BJ (cell line): ENCODE measurements around the gene CHTF18. TPM values are rescaled to one million over a fixed set of nuclear protein-coding genes. Genes with fewer than 3 reads are reported as not detected.

Source experiments
- CTCF ChIA-PET: fragments of 350-600 bp; formaldehyde crosslinking; extraction: SDS; loops from one replicate; lab custom pipeline; 2021; ENCODE audit warnings: antibody characterized with exemption, inconsistent platforms; lab: Yijun Ruan, JAX
- POLR2A ChIA-PET: fragments of 300-600 bp; sonication (Branson Sonifier 250); formaldehyde crosslinking; extraction: SDS; loops from one replicate; lab custom pipeline; 2021; ENCODE audit warnings: antibody characterized with exemption; lab: Charles Lee
- DNase-seq: peaks from one replicate; pipeline ENCODE4 v3.0.0-alpha.2; 2011; ENCODE audit warnings: low read depth
- H3K27me3 ChIP-seq: 2 replicates; pipeline ENCODE4 v1.6.0; 2011; ENCODE audit warnings: low read length; ENCODE audit not compliant: control insufficient read depth, insufficient read depth
- H3K36me3 ChIP-seq: 2 replicates; pipeline ENCODE4 v1.5.1; 2011; ENCODE audit warnings: low read length; ENCODE audit not compliant: control insufficient read depth, insufficient read depth
- H3K4me3 ChIP-seq: 2 replicates; pipeline ENCODE4 v1.5.1; 2011; ENCODE audit warnings: low read depth, mild to moderate bottlenecking, control low read depth, low read length
- polyA plus RNA-seq: library from polyadenylated mRNA; depleted of rRNA; stranded (reverse); fragments of >200 nt; gene quantifications from 2 replicates; pipeline ENCODE4 v1.2.3, GENCODE V29; 2011
- TF ChIP-seq, protein P1 (sequence below): IDR thresholded peaks from 2 replicates; pipeline ENCODE4 v1.5.1; 2011; ENCODE audit warnings: low read depth, mild to moderate bottlenecking, control low read depth, inconsistent platforms, low read length, moderate library complexity; ENCODE audit not compliant: insufficient read depth

CHTF18 gene
- polyA plus RNA-seq, 1 experiment = 6.1 TPM

DNA sequence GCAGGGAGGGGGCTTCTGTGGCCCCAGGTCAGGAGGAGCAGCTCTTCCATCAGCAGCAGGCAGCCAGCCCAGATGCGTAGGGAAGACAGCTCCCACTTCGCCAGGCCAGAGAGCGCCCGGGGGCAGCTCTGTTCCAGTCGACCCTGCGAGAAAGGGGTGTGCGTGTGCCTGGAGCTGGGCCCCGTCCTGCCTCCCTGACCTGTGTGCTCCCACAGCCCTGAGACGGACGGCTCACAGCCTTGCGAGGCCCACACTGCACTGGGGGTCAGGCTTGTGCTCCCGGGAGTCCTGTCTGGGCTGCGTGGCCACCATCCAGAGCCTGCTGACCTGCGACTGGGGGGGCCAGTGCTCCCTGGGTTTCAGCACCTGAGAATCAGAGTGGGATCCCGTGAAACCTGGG lies 28.4 kb upstream of the CHTF18 start:
- CTCF ChIA-PET = interaction anchor here (0.7 to 1.5 kb wide), 4 partner anchors 9 to 434 kb away, joined by 3 to 5 read pairs (median 4); no protein-coding TSS in a partner anchor
- TF ChIP-seq, protein P1, sequence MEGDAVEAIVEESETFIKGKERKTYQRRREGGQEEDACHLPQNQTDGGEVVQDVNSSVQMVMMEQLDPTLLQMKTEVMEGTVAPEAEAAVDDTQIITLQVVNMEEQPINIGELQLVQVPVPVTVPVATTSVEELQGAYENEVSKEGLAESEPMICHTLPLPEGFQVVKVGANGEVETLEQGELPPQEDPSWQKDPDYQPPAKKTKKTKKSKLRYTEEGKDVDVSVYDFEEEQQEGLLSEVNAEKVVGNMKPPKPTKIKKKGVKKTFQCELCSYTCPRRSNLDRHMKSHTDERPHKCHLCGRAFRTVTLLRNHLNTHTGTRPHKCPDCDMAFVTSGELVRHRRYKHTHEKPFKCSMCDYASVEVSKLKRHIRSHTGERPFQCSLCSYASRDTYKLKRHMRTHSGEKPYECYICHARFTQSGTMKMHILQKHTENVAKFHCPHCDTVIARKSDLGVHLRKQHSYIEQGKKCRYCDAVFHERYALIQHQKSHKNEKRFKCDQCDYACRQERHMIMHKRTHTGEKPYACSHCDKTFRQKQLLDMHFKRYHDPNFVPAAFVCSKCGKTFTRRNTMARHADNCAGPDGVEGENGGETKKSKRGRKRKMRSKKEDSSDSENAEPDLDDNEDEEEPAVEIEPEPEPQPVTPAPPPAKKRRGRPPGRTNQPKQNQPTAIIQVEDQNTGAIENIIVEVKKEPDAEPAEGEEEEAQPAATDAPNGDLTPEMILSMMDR = no peak
- Histone ChIP-seq H3K27me3 (no peaks in the 10 kb centered on the region), H3K4me3 (no peak overlapping the region), H3K36me3 (no peaks in the 10 kb centered on the region)
- POLR2A ChIA-PET = interaction anchor here (0.5 kb wide), 1 partner anchor 47 kb away, joined by 18 read pairs; no protein-coding TSS in a partner anchor
- no peak for DNase-seq

DNA sequence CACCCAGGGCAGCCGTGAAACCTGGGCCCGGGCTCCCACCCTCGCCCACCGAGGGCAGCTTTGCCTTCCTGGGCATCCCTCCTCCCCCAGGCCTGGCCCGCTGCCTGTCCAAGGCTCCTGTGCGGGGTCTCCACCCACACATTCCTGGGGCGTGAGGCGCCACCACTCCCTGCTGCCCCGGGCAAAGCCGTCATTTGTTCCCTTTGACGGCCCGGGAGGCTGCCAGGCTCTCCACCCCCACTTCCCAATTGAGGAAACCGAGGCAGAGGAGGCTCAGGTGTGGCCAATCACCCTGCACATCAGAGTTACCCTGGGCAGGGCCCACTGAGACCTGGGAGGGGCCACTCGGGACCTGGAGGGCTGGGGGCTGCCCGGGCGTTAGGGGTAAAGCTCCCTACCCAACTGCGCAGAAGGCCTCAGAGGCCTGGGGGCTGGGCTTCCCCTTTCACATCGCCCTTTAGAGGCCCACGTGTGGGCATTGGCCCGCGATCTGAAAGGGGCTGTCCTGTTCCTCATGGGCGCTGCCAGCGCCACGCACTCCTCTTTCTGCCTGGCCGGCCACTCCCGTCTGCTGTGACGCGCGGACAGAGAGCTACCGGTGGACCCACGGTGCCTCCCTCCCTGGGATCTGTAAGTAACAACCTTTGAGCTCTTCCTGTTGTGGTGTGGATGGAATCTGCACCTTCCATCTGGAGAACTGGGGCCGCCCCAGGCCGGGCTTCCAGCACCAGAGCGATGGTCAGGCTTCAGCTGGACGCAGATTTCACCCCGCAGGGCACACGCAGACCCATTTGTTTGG lies 27.7 kb upstream of the CHTF18 start, which contains the start of gene MSLN:
MSLN (plus strand) TSS at position 190 of the 799 bp plus-strand sequence. CDS start 1,947 bp downstream, outside the sequence.
- POLR2A ChIA-PET = interaction anchor here (0.5 kb wide), 1 partner anchor 47 kb away, joined by 18 read pairs; no protein-coding TSS in a partner anchor
- TF ChIP-seq, protein P1 = no peak
- CTCF ChIA-PET = interaction anchor here (0.7 to 1.5 kb wide), 4 partner anchors 9 to 433 kb away, joined by 3 to 5 read pairs (median 3); partner anchors contain the start of gene CIAO3
- no peaks in the 10 kb centered on the region for H3K27me3 ChIP-seq
- H3K36me3 ChIP-seq = no peaks in the 10 kb centered on the region
- no peak for DNase-seq
- H3K4me3 ChIP-seq = no peak within 1 kb of the TSS

DNA sequence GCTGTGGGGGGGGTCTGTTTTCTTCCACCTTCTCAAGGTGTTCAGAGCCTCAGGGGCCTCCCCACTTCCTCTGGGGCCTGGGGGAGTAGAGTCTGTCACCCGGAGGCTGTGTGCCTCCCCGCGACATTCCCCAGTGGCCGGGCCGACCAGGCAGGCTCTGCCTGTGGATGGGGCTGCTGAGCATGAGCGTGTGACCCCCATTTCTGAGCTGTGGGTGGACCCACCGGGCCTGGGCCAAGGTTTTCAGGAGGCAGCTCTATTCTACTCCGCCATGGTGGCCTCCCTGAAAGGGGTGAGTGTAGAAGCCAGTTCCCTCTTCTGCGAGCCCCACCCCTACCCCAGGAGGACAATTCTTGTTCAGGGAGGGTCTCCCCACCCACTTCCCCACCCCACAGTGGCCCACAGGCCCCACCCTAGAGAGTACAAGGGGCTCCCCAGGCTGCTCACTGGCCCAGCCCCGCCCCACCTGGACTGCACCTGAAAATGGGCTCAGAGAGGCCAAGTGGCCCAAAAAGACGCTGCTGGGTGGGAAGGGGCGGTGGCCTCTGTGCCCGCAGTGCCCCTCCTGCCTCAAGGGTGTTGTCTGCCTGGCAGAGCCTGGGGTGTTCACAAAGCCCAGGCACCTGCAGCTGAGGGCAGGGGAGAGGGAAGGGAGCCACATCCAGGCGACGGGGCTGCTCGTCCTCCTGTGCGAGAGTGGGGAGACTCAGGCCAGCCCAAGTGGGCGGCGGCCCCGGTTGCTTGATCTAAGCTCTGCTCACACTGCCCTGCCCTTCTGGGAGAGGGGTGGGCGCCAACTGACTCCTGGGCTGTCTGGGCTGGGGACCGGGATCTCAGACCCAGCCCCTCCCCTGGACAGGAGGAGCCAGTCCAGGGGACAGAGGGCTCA lies 26.6 kb upstream of the CHTF18 start:
- ChIA-PET CTCF (interaction anchor here (1.2 to 1.5 kb wide), 4 partner anchors 11 to 50 kb away, joined by 3 to 5 read pairs (median 4); no protein-coding TSS in a partner anchor), POLR2A (interaction anchor here (0.6 kb wide), 1 partner anchor 13 kb away, joined by 3 read pairs; no protein-coding TSS in a partner anchor)

DNA sequence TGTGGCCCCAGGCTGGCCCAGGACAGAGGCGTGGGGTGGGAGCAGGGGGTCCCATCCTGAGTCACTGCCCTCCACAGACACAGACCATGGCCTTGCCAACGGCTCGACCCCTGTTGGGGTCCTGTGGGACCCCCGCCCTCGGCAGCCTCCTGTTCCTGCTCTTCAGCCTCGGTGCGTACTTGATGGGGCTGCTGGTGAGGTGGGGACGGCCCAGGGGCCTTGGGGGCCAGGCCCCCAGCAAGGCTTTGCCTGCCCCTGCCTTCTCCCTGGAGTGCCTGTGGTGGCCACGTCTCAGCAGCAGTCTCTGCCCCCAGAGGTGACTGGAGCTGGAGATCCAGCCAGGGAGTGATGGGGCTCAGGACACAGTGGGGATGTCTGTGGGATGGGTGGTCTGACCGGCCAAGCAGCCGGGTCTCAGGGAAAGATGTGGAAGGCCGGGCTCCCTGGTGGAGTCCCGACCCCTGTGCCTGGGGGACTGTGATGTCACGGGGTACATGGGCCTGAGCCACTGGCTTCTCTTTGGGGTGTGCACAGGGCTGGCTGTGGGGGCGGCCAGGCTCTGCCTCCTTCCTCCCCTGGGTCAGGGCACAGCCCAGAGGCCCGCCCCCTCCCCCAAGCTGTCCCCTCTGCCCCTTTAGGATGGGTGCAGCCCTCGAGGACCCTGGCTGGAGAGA lies 25.7 kb upstream of the CHTF18 start:
- Histone ChIP-seq H3K4me3 (no peak overlapping the region), H3K27me3 (no peaks in the 10 kb centered on the region), H3K36me3 (no peaks in the 10 kb centered on the region)
- POLR2A ChIA-PET = no interaction called here
- TF ChIP-seq, protein P1 = no peak
- CTCF ChIA-PET = interaction anchor here (1.2 to 1.5 kb wide), 2 partner anchors 22 to 51 kb away, joined by 3 to 4 read pairs; no protein-coding TSS in a partner anchor
- no peak for DNase-seq

More for the DNA sequence above, 26.6 kb upstream of the CHTF18 start:
- no peak for DNase-seq
- TF ChIP-seq, protein P1 = no peak
- no peaks in the 10 kb centered on the region for H3K36me3 ChIP-seq
- no peaks in the 10 kb centered on the region for H3K27me3 ChIP-seq
- H3K4me3 ChIP-seq = no peak overlapping the region
